ENCODE measurements around the gene RMND5B.

GRCh38 chr5:178182158-178182876, 51.5 kb downstream of the RMND5B start:
- TF ChIP-seq CTCF (IDR thresholded peaks at IDR 0.05) (no peak), POLR2A (IDR thresholded peaks at IDR 0.05) (no peak)

Measured in right lobe of liver (tissue), 4 donors.